Suprapubic skin (tissue), 4 donors: ENCODE data around the gene ATAD3A. TPM values are rescaled to one million over a fixed set of nuclear protein-coding genes. Genes with fewer than 3 reads are reported as not detected.
A peak's percentile ranks its signal among the peaks of the same experiment; 100 is the strongest.
"Not testable (repeated sequence)": the region's sequence is repeated elsewhere in the genome, so short reads cannot be mapped to it uniquely, and the experiment has no call there.

Source experiments
- DNase-seq, 2 donors: peaks; one replicate each; pipeline ENCODE4 v3.0.0-alpha.2; 2019; ENCODE audit warnings: low spot score in 2 of 2
- H3K27ac ChIP-seq: fragments of 200-600 bp; sonication (generic); one replicate; pipeline ENCODE4 v1.5.1; 2019
- H3K27me3 ChIP-seq: fragments of 200-600 bp; sonication (generic); one replicate; pipeline ENCODE4 v1.5.1; 2019
- H3K36me3 ChIP-seq: fragments of 200-600 bp; sonication (generic); one replicate; pipeline ENCODE4 v1.5.1; 2019
- H3K4me1 ChIP-seq: fragments of 200-600 bp; sonication (generic); one replicate; pipeline ENCODE4 v1.5.1; 2019
- H3K4me3 ChIP-seq: fragments of 200-600 bp; sonication (generic); one replicate; pipeline ENCODE4 v1.5.1; 2019; ENCODE audit warnings: mild to moderate bottlenecking
- H3K9me3 ChIP-seq: fragments of 200-600 bp; sonication (generic); one replicate; pipeline ENCODE4 v1.5.1; 2019
- EP300 ChIP-seq: sonication (generic); formaldehyde crosslinking; IDR thresholded peaks from one replicate; pipeline ENCODE4 v1.6.1; 2017; ENCODE audit warnings: antibody characterized with exemption
- POLR2A ChIP-seq, 2 donors: fragments of 450-650 bp; IDR thresholded peaks; one replicate each; pipeline ENCODE4 v1.6.1; 2017; ENCODE audit warnings: antibody characterized with exemption in 2 of 2, mild to moderate bottlenecking in 2 of 2, moderate library complexity in 2 of 2
- POLR2AphosphoS5 ChIP-seq, 3 donors: sonication (generic); formaldehyde crosslinking; IDR thresholded peaks; one replicate each; pipeline ENCODE4 v1.6.1; 2017; ENCODE audit warnings: antibody characterized with exemption in 3 of 3
- WGBS: methylation state at CpG from one replicate; pipeline ENCODE4 v1.1.5; 2018; 5-methylcytosine and 5-hydroxymethylcytosine counted together
- total RNA-seq, 4 donors: library from RNA; depleted of rRNA; stranded (reverse); fragments of >200 nt; gene quantifications; one replicate each; pipeline ENCODE4 v1.1.0, GENCODE V29; 2016
- TF ChIP-seq, protein P1 (sequence below), 2 donors: fragments of 200-600 bp in 1 of 2; fragments of 450-650 bp in 1 of 2; sonication (generic) in 1 of 2; IDR thresholded peaks; one replicate each; pipeline ENCODE4 v1.5.1; 2016 to 2019; ENCODE audit warnings: antibody characterized with exemption in 2 of 2, mild to moderate bottlenecking in 1 of 2, moderate library complexity in 1 of 2

Gene ATAD3A
- total RNA-seq: 10 to 100 TPM; 15.0 to 23.2 (median 19.7) TPM

DNA sequence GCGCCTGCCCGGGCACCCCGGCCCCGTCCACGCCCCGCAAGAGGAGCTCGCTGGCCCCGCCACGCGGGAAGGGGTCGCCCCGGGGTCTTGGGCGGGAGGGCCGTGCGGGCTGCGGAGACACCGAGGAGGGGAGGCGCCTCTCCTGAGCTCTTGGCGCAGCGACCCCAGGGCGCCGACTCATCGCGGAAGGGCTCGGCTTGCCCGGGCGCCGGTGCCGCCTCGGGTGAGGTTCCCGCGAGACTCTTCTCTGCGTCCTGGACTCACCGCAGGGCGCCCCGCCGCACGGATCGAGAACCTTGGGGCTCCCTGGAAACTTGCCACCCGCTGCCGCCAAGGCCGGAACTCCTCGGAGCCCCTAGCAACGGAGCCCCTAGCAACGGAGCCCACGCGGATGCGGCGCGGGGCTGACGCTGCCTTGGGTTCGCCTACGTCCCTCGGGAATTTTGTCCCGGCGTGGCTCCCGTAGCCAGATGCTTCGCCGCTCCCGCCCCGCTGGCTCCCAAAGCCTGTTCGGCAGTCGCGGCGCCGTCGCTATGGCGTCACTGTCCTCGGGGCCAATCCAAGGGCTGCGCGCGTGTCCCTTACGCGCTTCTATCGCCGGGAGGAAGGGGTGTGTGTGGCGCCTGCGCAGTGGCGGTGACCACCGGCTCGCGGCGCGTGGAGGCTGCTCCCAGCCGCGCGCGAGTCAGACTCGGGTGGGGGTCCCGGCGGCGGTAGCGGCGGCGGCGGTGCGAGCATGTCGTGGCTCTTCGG lies at the start of gene ATAD3A:
Gene ATAD3A, plus strand, starts transcription at position 630 of the 753 bp plus-strand sequence. Its CDS starts 107 bp downstream, at position 737.
- Histone ChIP-seq H3K4me1 (peaks cover 16% of the 10 kb centered on the region), H3K27me3 (no peaks in the 10 kb centered on the region), H3K9me3 (no peaks in the 10 kb centered on the region), H3K4me3 (peak within 1 kb of the TSS; percentile 87), H3K27ac (peak within 1 kb of the TSS; percentile 88), H3K36me3 (peaks cover 5% of the 10 kb centered on the region)
- peak; percentile 99 for DNase-seq
- TF ChIP-seq, protein P1, sequence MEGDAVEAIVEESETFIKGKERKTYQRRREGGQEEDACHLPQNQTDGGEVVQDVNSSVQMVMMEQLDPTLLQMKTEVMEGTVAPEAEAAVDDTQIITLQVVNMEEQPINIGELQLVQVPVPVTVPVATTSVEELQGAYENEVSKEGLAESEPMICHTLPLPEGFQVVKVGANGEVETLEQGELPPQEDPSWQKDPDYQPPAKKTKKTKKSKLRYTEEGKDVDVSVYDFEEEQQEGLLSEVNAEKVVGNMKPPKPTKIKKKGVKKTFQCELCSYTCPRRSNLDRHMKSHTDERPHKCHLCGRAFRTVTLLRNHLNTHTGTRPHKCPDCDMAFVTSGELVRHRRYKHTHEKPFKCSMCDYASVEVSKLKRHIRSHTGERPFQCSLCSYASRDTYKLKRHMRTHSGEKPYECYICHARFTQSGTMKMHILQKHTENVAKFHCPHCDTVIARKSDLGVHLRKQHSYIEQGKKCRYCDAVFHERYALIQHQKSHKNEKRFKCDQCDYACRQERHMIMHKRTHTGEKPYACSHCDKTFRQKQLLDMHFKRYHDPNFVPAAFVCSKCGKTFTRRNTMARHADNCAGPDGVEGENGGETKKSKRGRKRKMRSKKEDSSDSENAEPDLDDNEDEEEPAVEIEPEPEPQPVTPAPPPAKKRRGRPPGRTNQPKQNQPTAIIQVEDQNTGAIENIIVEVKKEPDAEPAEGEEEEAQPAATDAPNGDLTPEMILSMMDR (IDR thresholded peaks at IDR 0.05): no peak
- peak; percentile 1 to 98 (median 96) for TF ChIP-seq POLR2AphosphoS5 (IDR thresholded peaks at IDR 0.05)
- TF ChIP-seq POLR2A (IDR thresholded peaks at IDR 0.05): peak in 1 of 2 donors; percentile 19
- 0% methylated on average over 2 of the region's 99 CpGs for WGBS

DNA sequence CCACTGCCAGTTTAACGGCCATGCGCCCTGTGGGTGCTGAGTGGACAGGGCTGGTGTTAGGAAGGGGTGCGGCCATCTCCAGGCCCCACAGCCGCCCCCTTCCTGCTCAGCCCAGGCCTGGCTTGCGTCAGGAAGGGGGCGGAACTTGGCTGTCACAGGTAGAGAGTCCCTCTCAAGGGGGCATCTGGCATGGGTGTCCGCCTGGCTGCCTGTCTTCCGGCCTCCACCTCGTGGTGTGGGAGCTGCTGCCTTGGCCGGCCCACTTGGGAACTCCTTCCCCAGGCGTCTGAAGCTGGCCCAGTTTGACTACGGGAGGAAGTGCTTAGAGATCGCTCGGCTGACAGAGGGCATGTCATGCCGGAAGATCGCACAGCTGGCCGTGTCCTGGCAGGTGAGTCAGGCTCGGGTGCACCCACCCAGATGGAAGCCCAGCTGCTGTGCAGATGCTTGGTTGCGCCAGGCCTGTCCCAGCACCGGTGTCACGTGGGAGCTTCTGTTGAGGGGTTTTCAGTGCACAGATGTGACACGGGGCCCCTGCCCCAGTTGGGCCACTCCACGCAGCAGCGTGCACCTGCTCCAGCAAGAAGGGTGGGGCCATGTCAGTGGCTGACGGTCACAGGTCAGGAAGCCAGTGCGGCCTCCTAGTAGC lies 49.5 kb upstream of the ATAD3A start:
- 40% methylated on average over 1 of the region's 26 CpGs for WGBS

DNA sequence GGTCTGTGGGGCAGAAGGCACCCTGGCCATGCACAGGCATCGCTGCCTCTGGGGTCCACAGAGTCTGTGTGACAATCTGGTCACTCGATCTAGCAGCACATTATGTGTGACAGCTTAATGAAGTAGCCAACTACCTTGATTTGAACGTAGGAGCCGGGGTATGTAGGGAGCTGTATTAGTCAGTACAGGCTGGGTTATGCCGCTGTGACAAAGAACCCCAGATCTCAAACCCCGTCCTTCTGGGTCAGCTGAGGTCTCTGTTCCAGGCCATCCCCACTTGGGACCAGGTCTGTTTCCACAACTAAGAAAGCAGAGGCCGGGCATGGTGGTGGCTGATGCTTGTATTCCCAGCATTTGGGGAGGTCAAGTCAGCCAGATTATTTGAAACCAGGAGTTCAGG lies 48.6 kb upstream of the ATAD3A start:
- 89% methylated on average over 7 of the region's 7 CpGs for WGBS
- H3K4me3 ChIP-seq: no peak overlapping the region
- DNase-seq: no peak
- no peaks in the 10 kb centered on the region for H3K36me3 ChIP-seq
- peaks cover 8% of the 10 kb centered on the region for H3K27me3 ChIP-seq
- no peaks in the 10 kb centered on the region for H3K9me3 ChIP-seq
- no peaks in the 10 kb centered on the region for H3K4me1 ChIP-seq
- TF ChIP-seq EP300: no peak
- TF ChIP-seq, protein P1 (IDR thresholded peaks at IDR 0.05): no peak
- no peak for TF ChIP-seq POLR2AphosphoS5 (IDR thresholded peaks at IDR 0.05)
- TF ChIP-seq POLR2A (IDR thresholded peaks at IDR 0.05): no peak
- no peak overlapping the region for H3K27ac ChIP-seq

More for the DNA sequence above, 49.5 kb upstream of the ATAD3A start:
- DNase-seq: no peak
- peaks cover 8% of the 10 kb centered on the region for H3K27me3 ChIP-seq
- no peak overlapping the region for H3K4me3 ChIP-seq
- H3K27ac ChIP-seq: no peak overlapping the region
- TF ChIP-seq, protein P1 (IDR thresholded peaks at IDR 0.05): no peak
- TF ChIP-seq POLR2AphosphoS5 (IDR thresholded peaks at IDR 0.05): no peak
- TF ChIP-seq EP300: no peak
- TF ChIP-seq POLR2A (IDR thresholded peaks at IDR 0.05): no peak
- no peaks in the 10 kb centered on the region for H3K4me1 ChIP-seq
- no peaks in the 10 kb centered on the region for H3K36me3 ChIP-seq
- no peaks in the 10 kb centered on the region for H3K9me3 ChIP-seq

DNA sequence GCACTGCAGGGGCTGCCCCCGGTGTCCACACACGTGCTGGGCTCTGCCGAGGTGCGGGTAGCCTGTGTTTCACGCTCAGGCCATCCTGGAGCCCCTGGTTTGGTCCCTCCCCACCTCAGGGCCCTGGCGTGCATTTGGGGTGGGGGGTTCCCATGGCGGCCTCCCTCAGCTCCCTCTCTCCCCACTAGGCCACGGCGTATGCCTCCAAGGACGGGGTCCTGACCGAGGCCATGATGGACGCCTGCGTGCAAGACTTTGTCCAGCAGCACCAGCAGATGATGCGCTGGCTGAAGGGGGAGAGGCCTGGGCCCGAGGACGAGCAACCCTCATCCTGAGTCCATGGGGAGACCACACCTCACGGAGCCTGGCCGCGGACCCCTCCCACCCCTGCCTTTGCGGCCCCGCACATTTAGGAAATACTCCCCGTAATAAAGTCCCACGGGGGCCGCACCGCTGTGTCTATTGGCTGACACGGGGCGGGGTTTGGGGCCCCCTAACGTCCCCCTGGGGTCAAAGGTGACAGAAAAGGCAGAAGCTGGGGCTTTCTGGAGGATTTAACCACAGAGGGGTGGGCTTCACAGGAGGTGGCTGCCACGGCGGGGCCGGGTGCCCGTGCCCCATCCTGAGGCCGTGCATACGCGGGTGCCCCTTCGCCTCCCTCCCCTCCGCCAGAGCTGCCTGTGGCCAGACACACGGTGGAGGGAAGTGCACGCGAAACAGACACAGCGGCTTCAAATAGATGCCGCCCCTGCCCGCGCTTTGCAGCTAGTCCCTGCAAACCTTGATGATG lies 43.6 kb upstream of the ATAD3A start:
- H3K27me3 ChIP-seq, H3K4me3 ChIP-seq, H3K36me3 ChIP-seq, H3K9me3 ChIP-seq, H3K27ac ChIP-seq, DNase-seq: not testable (repeated sequence)
- peaks cover 18% of the 10 kb centered on the region for H3K4me1 ChIP-seq
- 80% methylated on average over 1 of the region's 44 CpGs for WGBS

DNA sequence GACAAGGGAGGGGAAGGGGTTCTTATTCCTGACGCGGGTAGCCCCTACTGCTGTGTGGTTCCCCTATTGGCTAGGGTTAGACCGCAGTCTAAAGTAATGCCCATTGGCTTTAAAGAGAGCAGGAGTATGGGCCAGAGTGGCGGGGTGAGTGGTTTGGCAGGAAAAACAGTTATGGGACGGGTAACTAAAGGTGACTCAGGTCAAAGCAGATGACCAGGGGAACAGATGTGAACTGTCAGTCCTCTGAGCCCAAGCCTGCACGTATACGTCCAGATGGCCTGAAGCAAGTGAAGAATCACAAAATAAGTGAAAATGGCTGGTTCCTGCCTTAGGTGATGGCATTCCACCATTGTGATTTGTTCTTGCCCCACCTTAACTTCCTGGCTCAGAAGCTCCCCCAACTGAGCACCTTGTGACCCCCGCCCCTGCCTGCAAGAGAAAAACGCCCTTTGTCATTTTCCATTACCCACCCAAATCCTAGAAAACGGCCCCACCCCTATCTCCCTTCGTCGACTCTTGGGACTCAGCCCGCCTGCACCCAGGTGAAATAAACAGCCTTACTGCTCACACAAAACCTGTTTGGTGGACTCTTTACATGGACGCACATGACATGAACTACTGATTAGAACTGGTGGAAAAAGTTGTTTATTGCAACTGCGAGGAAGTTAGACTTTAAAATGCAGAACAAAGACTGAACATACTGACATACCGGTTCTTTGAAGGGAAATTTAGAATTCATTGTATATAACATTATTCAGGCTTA lies 41.2 kb upstream of the ATAD3A start:
- H3K27me3 ChIP-seq: no peaks in the 10 kb centered on the region
- H3K4me1 ChIP-seq: peaks cover 28% of the 10 kb centered on the region
- peak overlapping the region; percentile 93 for H3K27ac ChIP-seq
- 12% methylated on average over 16 of the region's 16 CpGs for WGBS
- H3K4me3 ChIP-seq: peak overlapping the region; percentile 87
- DNase-seq: no peak
- TF ChIP-seq POLR2AphosphoS5 (IDR thresholded peaks at IDR 0.05) (no peak), EP300 (no peak), POLR2A (IDR thresholded peaks at IDR 0.05) (no peak)
- TF ChIP-seq, protein P1 (IDR thresholded peaks at IDR 0.05): no peak
- no peaks in the 10 kb centered on the region for H3K9me3 ChIP-seq
- no peaks in the 10 kb centered on the region for H3K36me3 ChIP-seq
